H1 (cell line): Measurements from ENCODE around the gene SENP3. TPM values are rescaled to one million over a fixed set of nuclear protein-coding genes. Genes with fewer than 3 reads are reported as not detected.

Experiments used
- CHD2 ChIP-seq: IDR thresholded peaks from 2 replicates; pipeline ENCODE4 v1.6.1; 2012; ENCODE audit warnings: low read length, improper control_type of control experiment
- NRF1 ChIP-seq: IDR thresholded peaks from 2 replicates; pipeline ENCODE4 v1.6.1; 2011; ENCODE audit warnings: mild to moderate bottlenecking, low read depth, low read length, improper control_type of control experiment
- POLR2AphosphoS5 ChIP-seq: IDR thresholded peaks from 2 replicates; pipeline ENCODE4 v1.6.1; 2011; ENCODE audit warnings: low read depth, low read length
- RAD21 ChIP-seq, 2 experiments: IDR thresholded peaks in 1 of 2; conservative IDR thresholded peaks in 1 of 2; 2 replicates each; pipeline ENCODE4 v1.6.1; 2011; ENCODE audit warnings: low read depth in 2 of 2, low read length in 2 of 2, improper control_type of control experiment in 1 of 2, inconsistent platforms in 1 of 2, mild to moderate bottlenecking in 1 of 2, moderate library complexity in 1 of 2
- polyA plus RNA-seq, 7 experiments: library from polyadenylated mRNA; depleted of rRNA in 3 of 7; stranded (reverse) in 5 of 7; unstranded in 2 of 7; fragments of >200 nt in 5 of 7; fragments of 200-250 nt in 2 of 7; gene quantifications; 1 replicate in 5 of 7; 2 replicates in 1 of 7; 4 replicates in 1 of 7; pipeline versions ENCODE4 v1.2.1 to v1.2.3, GENCODE V29; 2011 to 2013; ENCODE audit warnings: missing spikeins in 2 of 7, mixed read lengths in 2 of 7
- total RNA-seq: library from RNA; stranded (reverse); fragmentation: NEBNext Ultra II Directional; extraction: Animal tissue kit (Norgen Biotek cat#: 25700); gene quantifications from 2 replicates; pipeline ENCODE4 v1.2.1, GENCODE V29; 2021
- TF ChIP-seq, protein P1 (sequence below): IDR thresholded peaks from 2 replicates; pipeline ENCODE4 v1.6.1; 2012; ENCODE audit warnings: low read length, inconsistent platforms
- TF ChIP-seq, protein P2 (sequence below): fragments of 300-600 bp; sonication (generic); IDR thresholded peaks from 2 replicates; pipeline ENCODE4 v1.7.1; 2012; ENCODE audit warnings: low read length, moderate library complexity, mild to moderate bottlenecking, inconsistent platforms; ENCODE audit not compliant: insufficient replicate concordance

The SENP3 gene
- total and polyA plus RNA-seq, 2 of the 8 experiments (the other 6 are each of a cell fraction or from before 2014, with no cell fraction given) = 86.2 to 129 TPM

DNA sequence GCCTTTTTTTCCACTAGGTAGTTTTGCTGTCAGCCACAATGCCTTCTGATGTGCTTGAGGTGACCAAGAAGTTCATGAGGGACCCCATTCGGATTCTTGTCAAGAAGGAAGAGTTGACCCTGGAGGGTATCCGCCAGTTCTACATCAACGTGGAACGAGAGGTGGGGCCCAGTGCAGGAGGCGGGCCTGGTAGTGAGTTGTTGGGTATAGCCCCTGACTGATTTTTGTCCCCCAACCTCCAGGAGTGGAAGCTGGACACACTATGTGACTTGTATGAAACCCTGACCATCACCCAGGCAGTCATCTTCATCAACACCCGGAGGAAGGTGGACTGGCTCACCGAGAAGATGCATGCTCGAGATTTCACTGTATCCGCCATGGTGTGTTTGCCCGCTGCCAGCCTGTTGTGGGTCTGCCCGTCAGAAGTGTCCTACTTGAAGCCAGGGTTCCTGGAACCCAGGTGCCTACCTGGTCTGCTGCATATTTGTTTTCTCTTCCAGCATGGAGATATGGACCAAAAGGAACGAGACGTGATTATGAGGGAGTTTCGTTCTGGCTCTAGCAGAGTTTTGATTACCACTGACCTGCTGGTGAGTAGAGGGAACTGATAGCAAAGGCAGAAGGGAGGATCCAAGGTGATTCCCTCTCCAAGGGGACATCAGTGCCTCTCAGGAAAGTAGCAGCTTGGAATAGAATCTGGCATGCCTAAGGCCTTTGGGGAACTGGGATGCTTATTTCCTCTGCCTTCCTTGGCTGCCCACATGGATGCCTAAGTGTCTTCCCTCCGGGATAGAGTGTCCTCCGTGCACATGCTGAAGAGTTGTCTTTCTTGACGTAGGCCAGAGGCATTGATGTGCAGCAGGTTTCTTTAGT lies 15.8 kb downstream of the SENP3 start (continued):
- TF ChIP-seq, protein P1, sequence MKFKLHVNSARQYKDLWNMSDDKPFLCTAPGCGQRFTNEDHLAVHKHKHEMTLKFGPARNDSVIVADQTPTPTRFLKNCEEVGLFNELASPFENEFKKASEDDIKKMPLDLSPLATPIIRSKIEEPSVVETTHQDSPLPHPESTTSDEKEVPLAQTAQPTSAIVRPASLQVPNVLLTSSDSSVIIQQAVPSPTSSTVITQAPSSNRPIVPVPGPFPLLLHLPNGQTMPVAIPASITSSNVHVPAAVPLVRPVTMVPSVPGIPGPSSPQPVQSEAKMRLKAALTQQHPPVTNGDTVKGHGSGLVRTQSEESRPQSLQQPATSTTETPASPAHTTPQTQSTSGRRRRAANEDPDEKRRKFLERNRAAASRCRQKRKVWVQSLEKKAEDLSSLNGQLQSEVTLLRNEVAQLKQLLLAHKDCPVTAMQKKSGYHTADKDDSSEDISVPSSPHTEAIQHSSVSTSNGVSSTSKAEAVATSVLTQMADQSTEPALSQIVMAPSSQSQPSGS = 0 out of 2 replicates have a peak, but pooled peaks have one; percentile 7
- TF ChIP-seq RAD21 (IDR thresholded peaks at IDR 0.05 in 1 of 2, conservative IDR thresholded peaks at IDR 0.05 in 1 of 2; ENCODE audit: low read depth in 2 of 2, low read length in 2 of 2) (no peak), CHD2 (no peak), NRF1 (no peak), POLR2AphosphoS5 (peak; percentile 66)
- TF ChIP-seq, protein P2, sequence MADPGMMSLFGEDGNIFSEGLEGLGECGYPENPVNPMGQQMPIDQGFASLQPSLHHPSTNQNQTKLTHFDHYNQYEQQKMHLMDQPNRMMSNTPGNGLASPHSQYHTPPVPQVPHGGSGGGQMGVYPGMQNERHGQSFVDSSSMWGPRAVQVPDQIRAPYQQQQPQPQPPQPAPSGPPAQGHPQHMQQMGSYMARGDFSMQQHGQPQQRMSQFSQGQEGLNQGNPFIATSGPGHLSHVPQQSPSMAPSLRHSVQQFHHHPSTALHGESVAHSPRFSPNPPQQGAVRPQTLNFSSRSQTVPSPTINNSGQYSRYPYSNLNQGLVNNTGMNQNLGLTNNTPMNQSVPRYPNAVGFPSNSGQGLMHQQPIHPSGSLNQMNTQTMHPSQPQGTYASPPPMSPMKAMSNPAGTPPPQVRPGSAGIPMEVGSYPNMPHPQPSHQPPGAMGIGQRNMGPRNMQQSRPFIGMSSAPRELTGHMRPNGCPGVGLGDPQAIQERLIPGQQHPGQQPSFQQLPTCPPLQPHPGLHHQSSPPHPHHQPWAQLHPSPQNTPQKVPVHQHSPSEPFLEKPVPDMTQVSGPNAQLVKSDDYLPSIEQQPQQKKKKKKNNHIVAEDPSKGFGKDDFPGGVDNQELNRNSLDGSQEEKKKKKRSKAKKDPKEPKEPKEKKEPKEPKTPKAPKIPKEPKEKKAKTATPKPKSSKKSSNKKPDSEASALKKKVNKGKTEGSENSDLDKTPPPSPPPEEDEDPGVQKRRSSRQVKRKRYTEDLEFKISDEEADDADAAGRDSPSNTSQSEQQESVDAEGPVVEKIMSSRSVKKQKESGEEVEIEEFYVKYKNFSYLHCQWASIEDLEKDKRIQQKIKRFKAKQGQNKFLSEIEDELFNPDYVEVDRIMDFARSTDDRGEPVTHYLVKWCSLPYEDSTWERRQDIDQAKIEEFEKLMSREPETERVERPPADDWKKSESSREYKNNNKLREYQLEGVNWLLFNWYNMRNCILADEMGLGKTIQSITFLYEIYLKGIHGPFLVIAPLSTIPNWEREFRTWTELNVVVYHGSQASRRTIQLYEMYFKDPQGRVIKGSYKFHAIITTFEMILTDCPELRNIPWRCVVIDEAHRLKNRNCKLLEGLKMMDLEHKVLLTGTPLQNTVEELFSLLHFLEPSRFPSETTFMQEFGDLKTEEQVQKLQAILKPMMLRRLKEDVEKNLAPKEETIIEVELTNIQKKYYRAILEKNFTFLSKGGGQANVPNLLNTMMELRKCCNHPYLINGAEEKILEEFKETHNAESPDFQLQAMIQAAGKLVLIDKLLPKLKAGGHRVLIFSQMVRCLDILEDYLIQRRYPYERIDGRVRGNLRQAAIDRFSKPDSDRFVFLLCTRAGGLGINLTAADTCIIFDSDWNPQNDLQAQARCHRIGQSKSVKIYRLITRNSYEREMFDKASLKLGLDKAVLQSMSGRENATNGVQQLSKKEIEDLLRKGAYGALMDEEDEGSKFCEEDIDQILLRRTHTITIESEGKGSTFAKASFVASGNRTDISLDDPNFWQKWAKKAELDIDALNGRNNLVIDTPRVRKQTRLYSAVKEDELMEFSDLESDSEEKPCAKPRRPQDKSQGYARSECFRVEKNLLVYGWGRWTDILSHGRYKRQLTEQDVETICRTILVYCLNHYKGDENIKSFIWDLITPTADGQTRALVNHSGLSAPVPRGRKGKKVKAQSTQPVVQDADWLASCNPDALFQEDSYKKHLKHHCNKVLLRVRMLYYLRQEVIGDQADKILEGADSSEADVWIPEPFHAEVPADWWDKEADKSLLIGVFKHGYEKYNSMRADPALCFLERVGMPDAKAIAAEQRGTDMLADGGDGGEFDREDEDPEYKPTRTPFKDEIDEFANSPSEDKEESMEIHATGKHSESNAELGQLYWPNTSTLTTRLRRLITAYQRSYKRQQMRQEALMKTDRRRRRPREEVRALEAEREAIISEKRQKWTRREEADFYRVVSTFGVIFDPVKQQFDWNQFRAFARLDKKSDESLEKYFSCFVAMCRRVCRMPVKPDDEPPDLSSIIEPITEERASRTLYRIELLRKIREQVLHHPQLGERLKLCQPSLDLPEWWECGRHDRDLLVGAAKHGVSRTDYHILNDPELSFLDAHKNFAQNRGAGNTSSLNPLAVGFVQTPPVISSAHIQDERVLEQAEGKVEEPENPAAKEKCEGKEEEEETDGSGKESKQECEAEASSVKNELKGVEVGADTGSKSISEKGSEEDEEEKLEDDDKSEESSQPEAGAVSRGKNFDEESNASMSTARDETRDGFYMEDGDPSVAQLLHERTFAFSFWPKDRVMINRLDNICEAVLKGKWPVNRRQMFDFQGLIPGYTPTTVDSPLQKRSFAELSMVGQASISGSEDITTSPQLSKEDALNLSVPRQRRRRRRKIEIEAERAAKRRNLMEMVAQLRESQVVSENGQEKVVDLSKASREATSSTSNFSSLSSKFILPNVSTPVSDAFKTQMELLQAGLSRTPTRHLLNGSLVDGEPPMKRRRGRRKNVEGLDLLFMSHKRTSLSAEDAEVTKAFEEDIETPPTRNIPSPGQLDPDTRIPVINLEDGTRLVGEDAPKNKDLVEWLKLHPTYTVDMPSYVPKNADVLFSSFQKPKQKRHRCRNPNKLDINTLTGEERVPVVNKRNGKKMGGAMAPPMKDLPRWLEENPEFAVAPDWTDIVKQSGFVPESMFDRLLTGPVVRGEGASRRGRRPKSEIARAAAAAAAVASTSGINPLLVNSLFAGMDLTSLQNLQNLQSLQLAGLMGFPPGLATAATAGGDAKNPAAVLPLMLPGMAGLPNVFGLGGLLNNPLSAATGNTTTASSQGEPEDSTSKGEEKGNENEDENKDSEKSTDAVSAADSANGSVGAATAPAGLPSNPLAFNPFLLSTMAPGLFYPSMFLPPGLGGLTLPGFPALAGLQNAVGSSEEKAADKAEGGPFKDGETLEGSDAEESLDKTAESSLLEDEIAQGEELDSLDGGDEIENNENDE = no peak
- TF ChIP-seq, all 59 proteins: peak for 3
